ENCODE results near the gene CETP. TPM values are rescaled to one million over a fixed set of nuclear protein-coding genes. Genes with fewer than 3 reads are reported as not detected.

CETP gene
- total RNA-seq, 8 experiments from 2014 or later, result 0.05 to 0.84 (median 0.29) TPM

DNA sequence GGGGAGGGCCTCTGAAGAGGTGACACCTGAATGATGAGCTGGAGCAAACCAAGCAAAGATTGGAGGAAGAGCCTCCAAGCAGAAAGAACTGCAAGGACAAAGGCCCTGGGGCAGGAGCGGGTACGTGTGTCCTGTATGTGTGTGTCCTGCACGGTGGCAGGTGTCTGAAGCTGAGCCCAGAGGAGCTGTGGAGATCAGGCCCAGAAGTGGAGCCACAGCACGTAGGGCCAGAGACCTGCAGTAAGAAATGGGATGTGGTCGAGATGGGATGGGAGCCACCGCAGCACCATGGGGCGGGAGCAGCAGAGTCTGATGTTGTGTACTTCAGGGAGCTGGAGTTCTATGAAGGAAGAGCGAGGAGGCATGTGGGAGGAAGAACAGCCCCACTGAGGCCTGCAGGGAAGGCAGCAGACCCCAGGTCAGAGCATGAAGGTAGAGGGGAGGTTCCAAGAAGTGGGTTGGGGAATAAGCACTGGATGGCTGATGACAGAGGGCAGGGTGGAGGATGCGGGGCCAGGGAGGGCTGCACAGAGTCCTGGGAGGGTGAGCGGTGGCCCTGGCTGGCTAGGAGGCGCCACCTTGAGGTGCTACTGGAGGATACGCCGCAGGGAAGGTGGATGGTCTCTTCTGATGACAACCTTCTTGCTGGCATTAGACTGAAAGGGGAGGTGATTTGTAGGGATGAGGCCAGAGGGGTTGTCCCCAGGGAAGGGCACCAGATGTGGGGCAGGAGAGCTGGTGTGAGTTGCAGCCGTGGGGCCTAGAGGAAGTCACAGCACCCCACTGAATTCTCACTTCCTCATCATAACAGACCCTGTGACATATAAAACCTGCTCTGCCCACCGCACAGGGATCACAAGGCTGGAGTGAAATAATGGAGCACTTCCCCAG is 10.6 kb upstream of the CETP start:
- H3K4me1 ChIP-seq (replicated peaks in 1 of 2), result peaks cover 0 to 3% of the 10 kb centered on the region in 2 donors
- no peak overlapping the region for H3K4me3 ChIP-seq
- in situ Hi-C loops (cut with MboI; ENCODE audit: low pct_unique_long_range_greater_than_20kb in 2 of 9, low sequenced_read_pairs in 9 of 9, unreplicated experiment in 9 of 9), result no loop called here
- ATAC-seq (replicated peaks in 6 of 8), result peak; percentile 69 to 78 (median 74)
- no peak overlapping the region for H3K27ac ChIP-seq
- 52 to 100% (median 76%) methylated on average over 1 to 8 of the region's 15 CpGs; no CpG with 5 or more reads in 3 of the 10 experiments for whole genome bisulfite sequencing, 10 experiments

GRCh38 chr16:56953006-56953405 is 8.7 kb upstream of the CETP start:
- 80 to 100% (median 90%) methylated on average over 1 to 2 of the region's 6 CpGs; no CpG with 5 or more reads in 5 of the 10 experiments for WGBS, 10 experiments
- no peak overlapping the region for H3K4me3 ChIP-seq
- H3K4me1 ChIP-seq (replicated peaks in 1 of 2), result peaks cover 0 to 3% of the 10 kb centered on the region in 2 donors
- in situ Hi-C loops (cut with MboI; ENCODE audit: low pct_unique_long_range_greater_than_20kb in 2 of 9, low sequenced_read_pairs in 9 of 9, unreplicated experiment in 9 of 9), result no loop called here
- no peak overlapping the region for H3K27ac ChIP-seq
- ATAC-seq (replicated peaks in 6 of 8), result no peak

DNA sequence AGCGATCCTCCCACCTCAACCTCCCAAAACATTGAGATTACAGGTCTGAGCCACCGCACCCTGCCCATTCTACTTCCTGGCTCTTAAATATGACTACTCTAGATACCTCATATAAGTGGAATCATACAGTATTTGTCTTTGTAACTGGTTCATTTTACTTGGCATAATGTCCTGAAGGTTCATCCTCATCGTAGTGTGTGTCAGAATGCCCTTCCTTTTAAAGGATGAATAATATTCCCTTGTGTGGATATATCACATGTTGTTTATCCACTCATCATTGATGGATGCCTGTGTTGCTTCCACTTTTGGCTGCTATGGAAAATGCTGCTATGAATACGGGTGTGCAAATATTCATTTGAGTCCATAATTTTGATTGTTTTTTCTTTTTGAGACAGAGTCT is 5.7 kb upstream of the CETP start:
- 38 to 100% (median 83%) methylated on average over 1 to 4 of the region's 4 CpGs; no CpG with 5 or more reads in 3 of the 10 experiments for WGBS, 10 experiments

GRCh38 chr16:56956756-56957155 is 5.0 kb upstream of the CETP start:
- in situ Hi-C loops (cut with MboI; ENCODE audit: low pct_unique_long_range_greater_than_20kb in 2 of 9, low sequenced_read_pairs in 9 of 9, unreplicated experiment in 9 of 9), result no loop called here
- Histone ChIP-seq H3K4me1 (replicated peaks in 1 of 2) (peaks cover 0 to 4% of the 10 kb centered on the region in 2 donors), H3K27ac (no peak overlapping the region), H3K4me3 (no peak overlapping the region)
- no peak for ATAC-seq (replicated peaks in 6 of 8)
- 0 to 100% (median 41%) methylated on average over 1 to 4 of the region's 4 CpGs; no CpG with 5 or more reads in 2 of the 10 experiments for WGBS, 10 experiments

More for the DNA sequence above, 5.7 kb upstream of the CETP start:
- in situ Hi-C loops (cut with MboI; ENCODE audit: low pct_unique_long_range_greater_than_20kb in 2 of 9, low sequenced_read_pairs in 9 of 9, unreplicated experiment in 9 of 9), result no loop called here
- ATAC-seq (replicated peaks in 6 of 8), result no peak
- Histone ChIP-seq H3K4me1 (replicated peaks in 1 of 2) (peaks cover 0 to 6% of the 10 kb centered on the region in 2 donors), H3K27ac (no peak overlapping the region), H3K4me3 (no peak overlapping the region)

GRCh38 chr16:56960681-56961281 is 969 bp upstream of the CETP start:
- in situ Hi-C loops (cut with MboI; ENCODE audit: low pct_unique_long_range_greater_than_20kb in 2 of 9, low sequenced_read_pairs in 9 of 9, unreplicated experiment in 9 of 9), result no loop called here
- ATAC-seq (replicated peaks in 6 of 8), result peak in 5 of 8 experiments; percentile 23 to 37 (median 33)
- Histone ChIP-seq H3K4me1 (replicated peaks in 1 of 2) (peaks cover 0 to 4% of the 10 kb centered on the region in 2 donors), H3K4me3 (no peak overlapping the region), H3K27ac (no peak overlapping the region)
- WGBS, 10 experiments, result 73 to 90% (median 84%) methylated on average over 2 to 7 of the region's 13 CpGs; no CpG with 5 or more reads in 5 of the 10 experiments

DNA sequence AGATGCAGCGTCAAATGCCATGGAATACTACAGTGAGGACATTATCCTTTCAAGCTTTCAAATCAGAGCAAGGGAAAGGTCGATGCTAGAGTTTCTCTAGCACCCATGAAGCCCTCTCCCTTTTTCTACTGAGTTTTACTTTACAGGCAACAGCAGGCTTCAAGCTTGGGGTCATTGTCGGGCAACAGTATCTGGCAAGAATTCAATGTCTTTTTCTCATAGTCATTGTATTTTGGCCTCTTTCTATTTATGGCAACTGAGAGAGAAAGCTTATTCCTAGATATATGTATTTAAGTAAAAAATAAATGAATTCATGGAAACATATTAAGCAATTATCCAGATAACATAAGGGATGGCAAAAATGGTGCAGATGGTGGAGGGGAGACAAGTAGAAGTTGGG is 364 bp upstream of the CETP start:
- WGBS, 10 experiments, result 50 to 100% (median 83%) methylated on average over 1 to 3 of the region's 3 CpGs; no CpG with 5 or more reads in 2 of the 10 experiments
- no peak for ATAC-seq (replicated peaks in 6 of 8)
- Histone ChIP-seq H3K27ac (no peak overlapping the region), H3K4me3 (no peak overlapping the region), H3K4me1 (replicated peaks in 1 of 2) (peaks cover 0 to 4% of the 10 kb centered on the region in 2 donors)
- in situ Hi-C loops (cut with MboI; ENCODE audit: low pct_unique_long_range_greater_than_20kb in 2 of 9, low sequenced_read_pairs in 9 of 9, unreplicated experiment in 9 of 9), result no loop called here

- H3K4me3 ChIP-seq, result no peak overlapping the region
- peak in 3 of 8 experiments; percentile 73 to 90 (median 82) for ATAC-seq (replicated peaks in 6 of 8)
- H3K27ac ChIP-seq, result no peak overlapping the region
- WGBS, 10 experiments, result 37 to 100% (median 73%) methylated on average over 1 to 16 of the region's 30 CpGs; no CpG with 5 or more reads in 2 of the 10 experiments
- in situ Hi-C loops (cut with MboI; ENCODE audit: low pct_unique_long_range_greater_than_20kb in 2 of 9, low sequenced_read_pairs in 9 of 9, unreplicated experiment in 9 of 9), result no loop called here
- H3K4me1 ChIP-seq (replicated peaks in 1 of 2), result peaks cover 0 to 4% of the 10 kb centered on the region in 2 donors
Observed at GRCh38 chr16:56964243-56965148, 2.7 kb downstream of the CETP start.

DNA sequence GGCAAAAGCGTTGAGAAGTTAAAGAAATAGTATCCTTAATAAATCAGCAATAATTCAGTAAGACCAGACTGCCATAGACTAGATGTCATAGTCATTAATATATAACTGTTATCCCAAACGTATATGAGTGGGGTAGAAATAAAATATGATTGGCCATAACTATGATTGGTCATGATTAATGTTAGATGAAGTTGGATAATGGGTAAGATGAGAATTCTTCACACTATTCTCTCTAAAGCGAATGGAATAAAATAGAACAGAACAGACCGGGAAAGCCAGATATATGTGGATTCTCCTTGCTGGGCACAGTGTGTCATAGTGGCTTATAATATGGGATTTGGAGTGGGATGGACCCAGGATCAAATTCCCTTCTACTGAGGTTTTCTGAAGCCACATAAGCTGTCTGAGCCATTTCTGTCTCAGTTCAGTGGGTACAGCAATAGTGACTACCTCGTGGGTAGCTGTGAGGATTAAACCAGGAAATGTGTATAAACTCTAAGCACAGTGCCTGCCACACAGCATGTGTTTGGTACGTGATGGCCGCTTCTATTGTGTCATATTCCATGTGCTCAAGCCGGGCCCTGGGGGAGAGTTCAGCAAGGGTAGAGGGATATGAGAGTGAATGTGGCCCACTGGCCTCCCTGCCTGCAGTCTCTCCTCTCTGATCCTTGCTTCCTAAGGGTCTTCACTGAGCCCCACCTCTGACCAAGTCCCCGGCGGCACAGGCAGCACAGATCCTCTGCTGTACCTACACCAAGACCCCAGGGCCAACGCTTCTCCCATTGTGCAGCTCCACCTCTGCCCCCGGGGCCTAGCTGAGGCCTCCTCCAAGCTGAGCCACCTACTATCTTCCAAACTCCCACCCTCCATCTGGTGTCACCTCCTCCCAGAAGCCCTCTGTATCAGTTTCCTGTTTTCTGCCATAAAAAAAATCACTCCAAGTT is 3.7 kb downstream of the CETP start:
- peaks cover 0 to 3% of the 10 kb centered on the region in 2 donors for H3K4me1 ChIP-seq (replicated peaks in 1 of 2)
- in situ Hi-C loops (cut with MboI; ENCODE audit: low pct_unique_long_range_greater_than_20kb in 2 of 9, low sequenced_read_pairs in 9 of 9, unreplicated experiment in 9 of 9), result no loop called here
- H3K4me3 ChIP-seq, result no peak overlapping the region
- H3K27ac ChIP-seq, result no peak overlapping the region
- 40 to 100% (median 79%) methylated on average over 1 to 10 of the region's 12 CpGs; no CpG with 5 or more reads in 2 of the 10 experiments for WGBS, 10 experiments
- no peak for ATAC-seq (replicated peaks in 6 of 8)

DNA sequence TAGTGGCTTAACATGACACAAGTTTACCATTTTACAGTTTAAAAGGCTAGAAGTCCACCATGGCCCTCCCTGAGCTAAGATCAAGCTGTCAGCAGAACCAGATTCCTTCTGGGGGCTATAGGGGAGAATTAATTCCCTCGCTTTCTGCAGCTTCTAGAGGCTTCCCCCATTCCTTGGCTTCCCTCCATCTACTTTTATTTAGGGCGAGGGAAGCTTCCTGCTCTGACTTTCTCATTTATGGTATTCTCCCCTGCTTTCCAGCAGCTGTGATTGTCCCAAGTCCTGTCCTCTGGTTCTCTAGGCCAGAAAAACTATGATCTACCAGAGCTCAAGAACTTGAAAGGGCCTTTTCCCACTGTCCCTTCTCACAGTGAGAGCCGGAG is 4.3 kb downstream of the CETP start:
- Histone ChIP-seq H3K27ac (no peak overlapping the region), H3K4me3 (no peak overlapping the region), H3K4me1 (replicated peaks in 1 of 2) (no peaks in the 10 kb centered on the region)
- ATAC-seq (replicated peaks in 6 of 8), result no peak
- 60 to 100% (median 88%) methylated on average over 1 to 3 of the region's 3 CpGs for WGBS, 10 experiments
- in situ Hi-C loops (cut with MboI; ENCODE audit: low pct_unique_long_range_greater_than_20kb in 2 of 9, low sequenced_read_pairs in 9 of 9, unreplicated experiment in 9 of 9), result no loop called here

DNA sequence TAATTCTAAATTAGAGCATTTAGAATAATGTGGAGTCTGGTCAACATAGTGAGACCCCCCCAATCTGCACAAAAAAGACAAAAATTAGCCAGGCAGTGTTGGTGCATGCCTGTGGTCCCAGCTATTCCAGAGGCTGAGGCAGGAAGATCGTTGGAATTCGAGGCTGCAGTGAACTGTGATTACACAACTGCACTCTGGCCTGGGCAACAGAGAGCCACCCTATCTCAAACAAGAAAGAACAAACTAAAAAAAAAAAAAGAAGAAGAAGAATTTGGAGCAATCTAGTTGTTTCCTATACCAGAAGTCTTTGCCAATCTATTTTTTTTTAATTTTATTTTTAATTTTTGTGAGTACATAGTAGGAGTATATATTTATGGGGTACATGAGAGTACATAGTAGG is 6.0 kb downstream of the CETP start:
- in situ Hi-C loops (cut with MboI; ENCODE audit: low pct_unique_long_range_greater_than_20kb in 2 of 9, low sequenced_read_pairs in 9 of 9, unreplicated experiment in 9 of 9), result no loop called here
- H3K4me1 ChIP-seq (replicated peaks in 1 of 2), result peaks cover 0 to 4% of the 10 kb centered on the region in 2 donors
- 0 to 100% (median 35%) methylated on average over 1 to 2 of the region's 2 CpGs; no CpG with 5 or more reads in 4 of the 10 experiments for WGBS, 10 experiments
- ATAC-seq (replicated peaks in 6 of 8), result no peak
- H3K27ac ChIP-seq, result no peak overlapping the region
- H3K4me3 ChIP-seq, result no peak overlapping the region

GRCh38 chr16:56969769-56970168 is 8.0 kb downstream of the CETP start:
- H3K4me3 ChIP-seq, result no peak overlapping the region
- no peak for ATAC-seq (replicated peaks in 6 of 8)
- peaks cover 0 to 4% of the 10 kb centered on the region in 2 donors for H3K4me1 ChIP-seq (replicated peaks in 1 of 2)
- no peak overlapping the region for H3K27ac ChIP-seq
- 80 to 100% (median 80%) methylated on average over 1 of the region's 7 CpGs; no CpG with 5 or more reads in 7 of the 10 experiments for WGBS, 10 experiments
- in situ Hi-C loops (cut with MboI; ENCODE audit: low pct_unique_long_range_greater_than_20kb in 2 of 9, low sequenced_read_pairs in 9 of 9, unreplicated experiment in 9 of 9), result loop anchor here in 1 of 9 experiments (10.0 kb wide), 1 partner anchor 75 kb away; no protein-coding TSS in a partner anchor
